ENCODE results near the gene NEB.

- TF ChIP-seq CTCF (IDR thresholded peaks at IDR 0.05) (no peak), POLR2AphosphoS5 (IDR thresholded peaks at IDR 0.05) (no peak)
These were observed 252.5 kb downstream of the NEB start for GRCh38 chr2:151481744-151482143.

Data from transverse colon (tissue), 4 donors.